Activated CD4-positive, CD25-positive, alpha-beta regulatory T cell treated with anti-CD3 and anti-CD28 coated beads, Interleukin-2, amount 50 U/mL, for 16 hours (primary cell): ENCODE results near the gene CHMP2B.
"Not testable (repeated sequence)": the region's sequence is repeated elsewhere in the genome, so short reads cannot be mapped to it uniquely, and the experiment has no call there.

Experiments
- DNase-seq: peaks from one replicate; pipeline ENCODE4 v3.0.0-alpha.2; 2020; ENCODE audit warnings: low read depth, low spot score

The CHMP2B gene

DNA sequence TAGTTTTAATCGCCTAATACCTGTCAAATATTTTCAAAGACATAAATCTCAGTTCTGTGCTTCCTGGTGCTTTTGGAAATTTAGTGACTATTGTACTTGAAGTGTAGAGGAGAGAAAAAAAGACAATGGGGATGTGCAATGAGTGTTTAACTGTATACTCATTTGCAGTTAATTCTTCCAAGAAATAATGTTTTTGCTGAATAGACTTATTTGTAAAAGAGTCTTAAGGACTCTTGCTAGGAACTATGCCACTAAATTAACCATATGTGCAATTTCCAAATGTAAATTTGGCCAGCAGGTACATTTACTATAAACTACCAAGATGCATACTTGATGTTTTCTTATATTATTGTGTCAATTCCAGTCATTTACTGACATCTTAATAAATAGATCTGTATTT is 2.0 kb downstream of the CHMP2B start:
- DNase-seq, result no peak

GRCh38 chr3:87233805-87234204 is 6.7 kb downstream of the CHMP2B start:
- no peak for DNase-seq

- DNase-seq, result no peak
Measured at GRCh38 chr3:87236093-87236492, 9.0 kb downstream of the CHMP2B start.

GRCh38 chr3:87246662-87247429 is 19.7 kb downstream of the CHMP2B start:
- DNase-seq, result no peak

DNA sequence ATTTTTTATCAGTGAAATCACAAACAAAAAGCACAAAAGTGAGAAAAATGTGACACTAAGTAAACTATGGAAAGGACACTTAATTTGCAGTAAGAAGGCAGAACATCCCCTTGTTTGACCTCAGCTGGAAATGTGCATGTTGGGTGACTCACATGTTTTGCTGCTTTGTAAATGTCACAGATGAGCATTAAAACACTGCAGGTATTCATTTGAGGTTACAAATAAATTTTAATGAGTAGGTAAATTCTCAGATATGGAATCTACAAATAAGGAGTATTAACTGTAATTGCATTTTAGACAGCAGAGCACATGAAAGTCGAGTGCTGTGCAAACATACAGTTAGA is 20.3 kb downstream of the CHMP2B start:
- no peak for DNase-seq

GRCh38 chr3:87248231-87248630 is 21.1 kb downstream of the CHMP2B start:
- not testable (repeated sequence) for DNase-seq

DNA sequence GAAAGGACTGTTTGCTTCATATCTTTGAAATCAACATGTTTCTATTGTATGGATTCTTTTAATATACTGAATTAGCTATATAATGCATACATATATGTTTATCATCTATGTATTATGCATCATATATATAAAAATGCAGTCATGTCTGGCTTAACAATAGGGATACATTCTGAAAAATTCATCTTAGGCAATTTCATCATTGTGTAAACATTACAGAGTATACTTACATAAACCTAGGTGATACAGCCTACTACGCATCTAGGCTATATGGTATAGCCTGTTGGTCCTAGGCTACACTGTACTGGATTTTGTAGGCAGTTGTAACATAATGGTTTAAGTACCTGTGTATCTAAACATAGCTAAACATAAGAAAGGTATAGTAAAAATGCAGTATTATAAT is 21.7 kb downstream of the CHMP2B start:
- DNase-seq, result no peak

DNA sequence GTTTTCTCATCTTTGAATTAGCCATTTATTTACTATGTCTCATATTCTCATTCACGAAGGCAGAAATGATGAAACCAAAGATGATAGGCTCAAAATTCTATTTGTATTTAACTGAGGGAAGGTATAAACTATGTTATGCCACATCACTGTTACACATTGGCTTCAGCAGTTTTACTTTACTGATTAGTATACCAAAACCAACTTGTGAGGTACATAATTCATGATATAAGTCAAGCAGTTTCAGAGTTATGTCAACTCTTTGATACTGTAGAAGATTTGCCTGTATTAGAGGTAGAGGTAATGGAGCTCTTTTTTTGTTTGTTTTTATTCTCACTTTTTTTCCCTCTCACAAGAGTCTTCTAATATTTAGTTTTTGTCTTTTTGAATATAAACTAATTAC is 22.9 kb downstream of the CHMP2B start:
- DNase-seq, result no peak

DNA sequence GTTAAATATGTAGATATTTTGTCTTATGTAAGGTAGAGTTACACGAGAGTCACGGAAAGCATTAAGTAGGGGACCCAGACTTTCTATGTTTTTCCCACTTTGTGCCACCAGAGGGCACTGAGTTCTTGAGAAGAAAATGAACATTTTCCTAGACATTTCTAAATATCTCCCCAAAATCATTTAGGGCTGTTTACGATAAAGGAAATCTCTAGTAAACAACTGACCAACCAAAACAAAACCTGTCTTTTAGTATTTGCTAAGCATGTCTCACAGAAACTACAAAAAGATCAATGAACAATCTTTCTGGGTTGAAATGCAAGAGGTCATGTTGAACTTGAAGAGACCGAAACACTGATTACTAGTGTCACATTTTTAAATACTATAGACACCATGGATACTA is 33.2 kb downstream of the CHMP2B start:
- no peak for DNase-seq

DNA sequence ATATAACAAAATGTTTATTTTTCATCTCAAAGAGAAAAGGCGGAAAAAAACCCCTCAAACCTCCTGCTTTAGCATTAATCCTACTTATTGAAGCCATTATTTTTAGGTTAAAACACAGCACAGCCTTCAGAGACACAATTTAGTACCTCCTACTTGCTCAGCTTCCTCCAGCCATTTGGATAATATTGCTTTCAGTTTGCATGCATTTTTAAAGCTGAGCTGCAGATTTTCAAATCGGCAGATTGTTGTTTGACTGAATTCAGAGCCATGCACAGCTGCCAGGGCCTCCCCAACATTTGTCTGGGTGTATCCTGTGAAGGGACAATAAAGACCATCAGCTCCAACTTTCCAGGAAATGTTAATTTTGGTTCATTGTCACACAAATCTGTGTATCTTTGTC is 34.8 kb downstream of the CHMP2B start:
- DNase-seq, result no peak

DNA sequence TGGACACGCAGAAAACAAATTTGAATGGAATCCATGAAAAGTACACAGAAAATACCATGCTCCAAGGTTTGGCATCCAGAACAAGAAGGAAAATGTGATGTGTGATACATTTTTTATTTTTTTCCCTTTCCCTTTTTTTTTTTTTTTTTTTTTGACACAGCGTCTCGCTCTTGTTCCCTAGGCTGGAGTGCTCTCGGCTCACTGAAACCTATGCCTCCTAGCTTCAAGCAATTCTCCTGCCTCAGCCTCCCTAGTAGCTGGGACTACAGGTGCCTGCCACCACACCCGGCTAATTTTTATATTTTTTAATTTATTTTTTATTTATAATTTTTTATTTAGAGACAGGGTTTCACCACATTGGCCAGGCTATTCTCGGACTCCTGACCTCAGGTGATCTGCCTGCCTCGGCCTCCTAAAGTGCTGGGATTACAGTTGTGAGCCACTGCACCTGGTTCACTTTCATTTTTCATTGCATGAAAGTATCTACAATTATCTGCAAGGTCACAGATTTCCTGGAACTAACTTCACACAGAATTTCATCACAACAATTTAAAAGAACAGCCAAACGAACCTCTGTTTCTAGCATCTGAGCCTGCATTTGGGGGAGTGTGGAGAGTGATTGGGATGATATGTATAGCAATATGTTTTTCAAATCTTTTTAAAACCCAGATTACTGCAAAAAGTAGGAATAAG is 41.0 kb downstream of the CHMP2B start:
- DNase-seq, result no peak

GRCh38 chr3:87268646-87269211 is 41.6 kb downstream of the CHMP2B start:
- DNase-seq, result no peak

GRCh38 chr3:87269723-87270122 is 42.6 kb downstream of the CHMP2B start:
- no peak for DNase-seq

DNA sequence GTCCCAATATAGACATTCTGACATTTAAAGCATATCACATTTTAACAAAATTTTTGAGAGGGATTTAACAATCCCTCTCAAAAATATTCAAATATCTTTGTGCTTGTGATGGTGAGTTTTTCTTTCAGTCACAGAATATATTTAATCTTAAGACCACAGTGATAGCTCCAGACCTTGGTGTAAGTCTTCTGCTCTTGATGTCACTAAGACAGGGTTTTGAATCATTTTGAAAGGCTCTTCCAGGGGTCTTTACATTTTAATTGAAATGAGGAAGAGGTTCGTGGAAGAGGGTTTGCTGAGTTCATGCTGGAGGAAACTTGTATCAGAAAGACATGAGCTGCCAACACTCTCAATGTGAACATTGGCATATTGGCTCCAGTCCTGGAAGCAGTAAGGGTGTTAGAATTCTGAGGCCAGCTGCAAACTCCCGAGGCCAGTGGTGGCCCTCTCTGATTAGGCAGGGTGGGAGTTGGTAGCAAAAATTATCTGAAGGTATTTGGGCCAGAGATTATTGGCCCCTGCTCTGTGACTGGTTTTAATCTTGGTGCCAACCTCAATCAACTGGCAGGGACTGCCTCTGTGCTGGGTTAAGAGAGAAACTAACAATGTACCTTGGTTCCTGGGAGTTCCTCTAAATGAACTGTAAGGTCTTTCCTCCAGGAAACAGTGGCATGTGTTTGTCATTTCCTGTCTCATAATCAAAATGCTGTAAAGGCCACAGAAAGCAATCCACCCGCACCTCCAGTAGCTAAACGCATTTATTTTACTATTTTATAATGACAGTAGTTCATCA is 44.0 kb downstream of the CHMP2B start:
- DNase-seq, result no peak

DNA sequence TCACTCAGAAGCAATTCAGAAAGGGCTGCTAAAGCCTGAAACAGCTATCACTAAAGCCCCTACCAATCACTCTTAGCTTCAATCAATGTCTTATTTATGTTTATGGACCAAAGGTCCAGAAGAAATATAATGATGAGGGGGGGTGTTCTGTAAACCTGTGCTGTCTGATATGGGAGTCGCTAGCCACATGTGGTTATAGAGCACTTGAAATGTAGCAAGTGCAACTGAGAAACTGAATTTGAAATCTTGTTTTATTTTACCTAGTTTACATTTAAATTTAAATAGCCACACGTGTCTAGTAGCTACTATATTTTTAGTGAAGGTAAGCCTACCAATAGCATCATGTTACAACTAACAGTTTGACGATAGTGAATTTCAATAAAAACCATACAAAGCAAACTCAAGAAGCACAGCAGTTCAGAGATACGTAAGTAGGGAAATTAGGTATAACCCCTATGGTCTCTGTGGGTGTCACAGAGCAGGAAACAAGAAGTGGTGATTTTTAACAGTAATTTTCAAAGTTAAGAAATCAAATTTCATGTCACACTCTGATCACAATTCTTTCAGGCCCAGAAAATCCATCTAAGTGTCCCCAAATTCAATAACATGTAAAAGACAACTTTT is 45.7 kb downstream of the CHMP2B start:
- DNase-seq, result no peak

GRCh38 chr3:87276484-87276883 is 49.4 kb downstream of the CHMP2B start, which contains the start of gene POU1F1:
Gene POU1F1, minus strand, starts transcription at chr3:87276584. Its CDS starts 122 bp downstream, at chr3:87276462.
- DNase-seq, result no peak

- DNase-seq, result no peak
Measured at GRCh38 chr3:87287011-87287410, 59.9 kb downstream of the CHMP2B start.

DNA sequence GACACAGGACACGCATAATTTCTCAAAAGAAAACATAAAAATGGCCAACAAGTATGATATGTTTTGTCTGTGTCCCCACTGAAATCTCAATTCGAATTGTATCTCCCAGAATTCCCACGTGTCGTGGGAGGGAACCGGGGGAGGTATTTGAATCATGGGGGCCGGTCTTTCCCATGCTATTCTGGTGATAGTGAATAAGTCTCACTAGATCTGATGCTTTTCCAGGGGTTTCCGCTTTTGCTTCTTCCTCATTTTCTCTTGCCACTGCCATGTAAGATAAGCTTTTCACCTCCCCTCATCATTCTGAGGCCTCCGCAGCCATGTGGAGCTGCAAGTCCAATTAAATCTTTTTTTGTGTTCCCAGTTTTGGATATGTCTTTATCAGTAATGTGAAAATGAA is 61.3 kb downstream of the CHMP2B start:
- DNase-seq, result no peak

DNA sequence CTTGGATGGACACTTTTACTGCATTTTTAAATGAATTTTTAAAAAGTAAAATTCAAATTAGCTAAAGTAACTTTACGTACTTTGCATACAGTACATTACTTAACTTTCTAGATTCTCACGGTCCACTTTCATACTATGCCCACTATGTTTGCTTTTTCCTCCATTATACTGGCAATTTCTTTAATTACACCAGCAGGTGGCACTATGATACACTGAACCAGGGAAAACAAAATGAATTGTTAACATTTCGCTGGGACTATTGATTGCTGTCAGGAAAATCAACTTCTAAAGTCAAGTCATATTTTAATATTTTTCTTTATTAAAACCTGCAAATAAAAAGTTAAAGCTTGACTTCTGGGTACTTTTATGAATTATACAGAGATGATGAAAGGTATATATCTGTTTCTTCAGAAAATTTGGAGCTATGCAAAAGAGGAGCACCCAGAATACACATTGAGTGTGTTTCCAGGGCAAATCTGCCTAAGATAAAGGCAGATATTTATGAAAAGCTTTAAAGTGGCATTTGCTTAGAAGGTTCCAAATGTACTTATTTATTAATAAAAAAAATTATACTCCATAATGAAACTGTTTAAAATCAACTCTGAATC is 71.1 kb downstream of the CHMP2B start:
- DNase-seq, result no peak

- DNase-seq, result not testable (repeated sequence)
Measured at GRCh38 chr3:87305031-87305430, 77.9 kb downstream of the CHMP2B start.
